Measurements from ENCODE around the gene ERBB2.
A peak's percentile ranks its signal among the peaks of the same experiment; 100 is the strongest.
"Not testable (repeated sequence)": the region's sequence is repeated elsewhere in the genome, so short reads cannot be mapped to it uniquely, and the experiment has no call there.

The ERBB2 gene

GRCh38 chr17:39761861-39762496 lies 62.1 kb downstream of the ERBB2 start:
- H3K27me3 ChIP-seq (ENCODE audit: insufficient read depth, low read depth), result no peaks in the 10 kb centered on the region

GRCh38 chr17:39763051-39763820 lies 63.4 kb downstream of the ERBB2 start:
- Histone ChIP-seq H3K4me2 (peak overlapping the region; percentile 11; the same call in 1 of the 2 replicates), H3K27ac (peak overlapping the region; percentile 3; the same call in 1 of the 2 replicates), H2AFZ (ENCODE audit: low read depth) (no peak overlapping the region), H3K79me2 (ENCODE audit: insufficient read depth, low read depth) (peaks cover 77% of the 10 kb centered on the region), H4K20me1 (ENCODE audit: insufficient read depth) (no peaks in the 10 kb centered on the region), H3K4me1 (ENCODE audit: low read depth, poor library complexity, severe bottlenecking) (peaks cover 100% of the 10 kb centered on the region), H3K4me3 (IDR thresholded peaks at IDR 0.05; ENCODE audit: insufficient read depth, low read depth, low read length) (no peak overlapping the region), H3K36me3 (ENCODE audit: insufficient read depth) (peaks cover 32% of the 10 kb centered on the region; the same call in 1 of the 2 replicates), H3K9ac (no peak overlapping the region), H3K27me3 (ENCODE audit: insufficient read depth, low read depth) (no peaks in the 10 kb centered on the region)
- TF ChIP-seq CTCF (conservative IDR thresholded peaks at IDR 0.05; ENCODE audit: low read depth, low read length), result no peak

More at GRCh38 chr17:39761861-39762496, 62.1 kb downstream of the ERBB2 start:
- H3K36me3 ChIP-seq (ENCODE audit: insufficient read depth), result peaks cover 26% of the 10 kb centered on the region; the same call in 1 of the 2 replicates
- no peak for TF ChIP-seq CTCF (conservative IDR thresholded peaks at IDR 0.05; ENCODE audit: low read depth, low read length)
- no peaks in the 10 kb centered on the region for H4K20me1 ChIP-seq (ENCODE audit: insufficient read depth)
- peaks cover 100% of the 10 kb centered on the region for H3K4me1 ChIP-seq (ENCODE audit: low read depth, poor library complexity, severe bottlenecking)
- H3K27ac ChIP-seq, result peak overlapping the region; percentile 10; the same call in 1 of the 2 replicates
- H3K9ac ChIP-seq, result no peak overlapping the region
- no peak overlapping the region for H2AFZ ChIP-seq (ENCODE audit: low read depth)
- peaks cover 64% of the 10 kb centered on the region for H3K79me2 ChIP-seq (ENCODE audit: insufficient read depth, low read depth)
- H3K4me3 ChIP-seq (IDR thresholded peaks at IDR 0.05; ENCODE audit: insufficient read depth, low read depth, low read length), result no peak overlapping the region
- peak overlapping the region; percentile 6; the same call in 1 of the 2 replicates for H3K4me2 ChIP-seq

GRCh38 chr17:39764171-39764570 lies 64.3 kb downstream of the ERBB2 start:
- not testable (repeated sequence) for H2AFZ ChIP-seq (ENCODE audit: low read depth); H3K4me3 ChIP-seq (IDR thresholded peaks at IDR 0.05; ENCODE audit: insufficient read depth, low read depth, low read length); H3K4me2 ChIP-seq; H3K27me3 ChIP-seq (ENCODE audit: insufficient read depth, low read depth); H3K27ac ChIP-seq; H3K9ac ChIP-seq; H4K20me1 ChIP-seq (ENCODE audit: insufficient read depth)
- Histone ChIP-seq H3K36me3 (ENCODE audit: insufficient read depth) (peaks cover 32% of the 10 kb centered on the region; the same call in 1 of the 2 replicates), H3K4me1 (ENCODE audit: low read depth, poor library complexity, severe bottlenecking) (peaks cover 100% of the 10 kb centered on the region), H3K79me2 (ENCODE audit: insufficient read depth, low read depth) (peaks cover 86% of the 10 kb centered on the region)

- H3K27me3 ChIP-seq (ENCODE audit: insufficient read depth, low read depth), result no peaks in the 10 kb centered on the region
- peak overlapping the region; percentile 5; the same call in 1 of the 2 replicates for H3K4me2 ChIP-seq
- H4K20me1 ChIP-seq (ENCODE audit: insufficient read depth), result no peaks in the 10 kb centered on the region
- H3K27ac ChIP-seq, result peak overlapping the region; percentile 4; the same call in 1 of the 2 replicates
- peaks cover 87% of the 10 kb centered on the region for H3K79me2 ChIP-seq (ENCODE audit: insufficient read depth, low read depth)
- no peak overlapping the region for H3K9ac ChIP-seq
- no peak overlapping the region for H3K4me3 ChIP-seq (IDR thresholded peaks at IDR 0.05; ENCODE audit: insufficient read depth, low read depth, low read length)
- H3K36me3 ChIP-seq (ENCODE audit: insufficient read depth), result peaks cover 32% of the 10 kb centered on the region; the same call in 1 of the 2 replicates
- TF ChIP-seq CTCF (conservative IDR thresholded peaks at IDR 0.05; ENCODE audit: low read depth, low read length), result no peak
- no peak overlapping the region for H2AFZ ChIP-seq (ENCODE audit: low read depth)
- peaks cover 99% of the 10 kb centered on the region for H3K4me1 ChIP-seq (ENCODE audit: low read depth, poor library complexity, severe bottlenecking)
These were observed 65.3 kb downstream of the ERBB2 start for GRCh38 chr17:39765175-39765574.
